ENCODE measurements around the gene TGFBR3. TPM values are rescaled to one million over a fixed set of nuclear protein-coding genes. Genes with fewer than 3 reads are reported as not detected.

TGFBR3 gene
- total and polyA plus RNA-seq, 2 experiments from 2014 or later = 46.8 to 68.3 TPM

DNA sequence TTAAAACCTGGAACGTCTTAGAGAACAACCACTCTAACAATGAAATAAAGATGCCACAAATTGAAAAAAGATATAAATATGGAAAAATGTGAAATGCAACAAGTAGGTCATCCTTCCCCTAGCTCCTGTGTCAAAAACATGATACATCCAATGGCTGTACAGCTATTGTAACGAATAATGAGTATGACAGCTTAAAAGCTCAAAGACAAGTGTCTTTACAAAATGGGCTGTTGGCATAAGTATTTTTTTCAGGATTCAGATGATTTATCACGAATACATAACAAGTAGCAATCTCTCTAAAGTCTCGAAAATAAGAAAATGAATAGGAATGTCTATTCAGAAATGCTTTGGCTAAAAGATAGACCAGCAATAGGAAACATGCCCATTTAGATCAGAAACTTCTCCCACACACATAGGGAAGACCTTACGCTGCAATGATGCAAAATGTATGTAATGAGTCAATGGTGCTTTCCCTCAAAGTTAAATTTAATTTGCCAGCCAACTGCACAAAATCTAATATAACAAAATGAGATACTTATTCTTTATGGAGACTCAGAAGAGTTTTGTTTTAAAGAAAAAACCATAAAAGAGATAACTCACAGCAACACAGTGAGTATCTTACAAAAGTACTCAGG is 8.3 kb downstream of the TGFBR3 start:
- Histone ChIP-seq H3K4me3 (no peak overlapping the region), H3K27me3 (no peaks in the 10 kb centered on the region), H3K79me2 (peaks cover 94% of the 10 kb centered on the region)

DNA sequence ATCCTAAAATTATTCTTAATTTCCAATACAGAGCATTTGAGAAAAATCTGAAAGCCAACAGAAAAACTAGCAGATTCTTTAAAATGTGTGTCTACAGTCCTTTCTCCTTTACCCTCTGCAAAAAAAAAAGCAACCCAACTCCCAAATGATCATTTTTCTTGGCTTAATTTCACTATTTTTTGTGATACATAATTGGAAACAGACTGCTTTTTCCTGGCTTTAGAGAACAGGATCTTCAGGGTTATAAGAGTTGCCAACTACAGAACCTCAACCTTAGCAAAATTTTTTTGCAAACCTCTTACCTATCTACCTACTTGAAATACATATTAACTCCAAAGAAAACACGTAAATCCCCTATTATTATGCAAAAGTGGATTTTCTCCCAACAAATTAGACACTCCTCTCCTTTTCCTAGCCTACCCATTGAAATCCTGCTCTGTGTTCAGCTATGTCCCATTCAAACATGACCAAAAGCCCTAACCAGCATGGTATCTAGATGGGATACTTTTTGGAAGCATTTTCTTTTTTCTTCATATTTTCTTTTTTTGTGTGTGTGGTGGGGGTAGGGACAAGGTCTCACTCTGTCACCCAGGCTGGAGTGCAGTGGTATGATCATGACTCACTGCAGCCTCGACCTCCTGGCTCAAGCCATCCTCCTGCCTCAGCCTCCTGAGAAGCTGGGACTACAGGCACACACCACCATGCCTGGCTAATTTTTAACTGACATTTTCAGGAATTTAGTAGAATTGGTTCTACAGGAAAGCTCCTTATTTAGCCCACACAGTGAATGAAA is 9.0 kb downstream of the TGFBR3 start:
- no peaks in the 10 kb centered on the region for H3K36me3 ChIP-seq (replicated peaks; ENCODE audit: insufficient read depth, low read depth)
- H4K20me1 ChIP-seq (ENCODE audit: insufficient read depth, poor library complexity, severe bottlenecking) = peaks cover 20% of the 10 kb centered on the region
- no peak overlapping the region for H2AFZ ChIP-seq
- no peaks in the 10 kb centered on the region for H3K9me2 ChIP-seq (replicated peaks; ENCODE audit: insufficient read depth)
- H3K9me3 ChIP-seq (ENCODE audit: low read depth) = no peaks in the 10 kb centered on the region
- H3K4me2 ChIP-seq = no peak overlapping the region
- H3K79me2 ChIP-seq = peaks cover 93% of the 10 kb centered on the region
- H3K27ac ChIP-seq = no peak overlapping the region
- DNase-seq (ENCODE audit: low spot score) = no peak
- 93% methylated on average over 2 of the region's 2 CpGs for WGBS (ENCODE audit: low lambda C conversion rate, missing lambda C conversion rate)
- H3K4me1 ChIP-seq (ENCODE audit: insufficient read depth) = peaks cover 7% of the 10 kb centered on the region
- TF ChIP-seq EZH2phosphoT487 (IDR thresholded peaks at IDR 0.05; ENCODE audit: low read depth, severe bottlenecking, unreplicated experiment) (no peak), EZH2 (IDR thresholded peaks at IDR 0.05; ENCODE audit: borderline replicate concordance) (no peak)
- TF ChIP-seq, protein P1, sequence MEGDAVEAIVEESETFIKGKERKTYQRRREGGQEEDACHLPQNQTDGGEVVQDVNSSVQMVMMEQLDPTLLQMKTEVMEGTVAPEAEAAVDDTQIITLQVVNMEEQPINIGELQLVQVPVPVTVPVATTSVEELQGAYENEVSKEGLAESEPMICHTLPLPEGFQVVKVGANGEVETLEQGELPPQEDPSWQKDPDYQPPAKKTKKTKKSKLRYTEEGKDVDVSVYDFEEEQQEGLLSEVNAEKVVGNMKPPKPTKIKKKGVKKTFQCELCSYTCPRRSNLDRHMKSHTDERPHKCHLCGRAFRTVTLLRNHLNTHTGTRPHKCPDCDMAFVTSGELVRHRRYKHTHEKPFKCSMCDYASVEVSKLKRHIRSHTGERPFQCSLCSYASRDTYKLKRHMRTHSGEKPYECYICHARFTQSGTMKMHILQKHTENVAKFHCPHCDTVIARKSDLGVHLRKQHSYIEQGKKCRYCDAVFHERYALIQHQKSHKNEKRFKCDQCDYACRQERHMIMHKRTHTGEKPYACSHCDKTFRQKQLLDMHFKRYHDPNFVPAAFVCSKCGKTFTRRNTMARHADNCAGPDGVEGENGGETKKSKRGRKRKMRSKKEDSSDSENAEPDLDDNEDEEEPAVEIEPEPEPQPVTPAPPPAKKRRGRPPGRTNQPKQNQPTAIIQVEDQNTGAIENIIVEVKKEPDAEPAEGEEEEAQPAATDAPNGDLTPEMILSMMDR (IDR thresholded peaks at IDR 0.05; ENCODE audit: poor library complexity) = no peak
- H3K27me3 ChIP-seq = no peaks in the 10 kb centered on the region
- no peak overlapping the region for H3K4me3 ChIP-seq

More for the DNA sequence above, 8.3 kb downstream of the TGFBR3 start:
- peaks cover 20% of the 10 kb centered on the region for H4K20me1 ChIP-seq (ENCODE audit: insufficient read depth, poor library complexity, severe bottlenecking)
- H3K4me1 ChIP-seq (ENCODE audit: insufficient read depth) = peaks cover under 1% of the 10 kb centered on the region
- no peaks in the 10 kb centered on the region for H3K9me3 ChIP-seq (ENCODE audit: low read depth)
- no peak overlapping the region for H3K27ac ChIP-seq
- DNase-seq (ENCODE audit: low spot score) = no peak
- H2AFZ ChIP-seq = no peak overlapping the region
- H3K4me2 ChIP-seq = no peak overlapping the region
- no peaks in the 10 kb centered on the region for H3K9me2 ChIP-seq (replicated peaks; ENCODE audit: insufficient read depth)
- 91% methylated on average over 5 of the region's 5 CpGs for WGBS (ENCODE audit: low lambda C conversion rate, missing lambda C conversion rate)
- no peaks in the 10 kb centered on the region for H3K36me3 ChIP-seq (replicated peaks; ENCODE audit: insufficient read depth, low read depth)
- TF ChIP-seq, protein P1 (IDR thresholded peaks at IDR 0.05; ENCODE audit: poor library complexity) = no peak
- TF ChIP-seq EZH2phosphoT487 (IDR thresholded peaks at IDR 0.05; ENCODE audit: low read depth, severe bottlenecking, unreplicated experiment) (no peak), EZH2 (IDR thresholded peaks at IDR 0.05; ENCODE audit: borderline replicate concordance) (no peak)

DNA sequence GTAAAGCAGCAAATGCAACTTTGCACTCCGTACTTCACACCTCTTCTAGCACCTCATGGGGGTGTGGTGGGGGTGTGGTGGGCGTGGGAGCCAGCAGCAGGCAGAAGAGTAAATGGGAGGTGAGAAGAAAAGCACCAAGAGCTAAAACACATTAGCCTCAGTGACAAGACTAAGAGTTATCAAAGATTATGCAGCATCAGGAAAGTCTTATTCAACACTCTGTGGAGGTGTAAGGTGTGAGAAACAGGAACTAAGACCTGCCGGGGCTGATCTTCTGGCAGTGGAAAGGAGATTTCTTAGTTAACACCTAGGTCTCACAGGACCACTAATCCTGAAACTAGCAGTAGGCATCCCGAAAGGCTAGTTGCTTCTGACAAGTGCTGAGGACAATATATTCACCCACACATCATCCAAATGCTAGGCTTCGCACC is 9.9 kb downstream of the TGFBR3 start:
- DNase-seq (ENCODE audit: low spot score) = no peak
- Histone ChIP-seq H3K27ac (no peak overlapping the region), H3K9me3 (ENCODE audit: low read depth) (no peaks in the 10 kb centered on the region), H3K4me2 (no peak overlapping the region), H3K4me3 (no peak overlapping the region), H2AFZ (no peak overlapping the region), H3K9me2 (replicated peaks; ENCODE audit: insufficient read depth) (no peaks in the 10 kb centered on the region), H3K4me1 (ENCODE audit: insufficient read depth) (peaks cover 9% of the 10 kb centered on the region), H3K27me3 (no peaks in the 10 kb centered on the region), H3K36me3 (replicated peaks; ENCODE audit: insufficient read depth, low read depth) (no peaks in the 10 kb centered on the region), H3K79me2 (peaks cover 92% of the 10 kb centered on the region), H4K20me1 (ENCODE audit: insufficient read depth, poor library complexity, severe bottlenecking) (peaks cover 20% of the 10 kb centered on the region)
- no peak for TF ChIP-seq EZH2phosphoT487 (IDR thresholded peaks at IDR 0.05; ENCODE audit: low read depth, severe bottlenecking, unreplicated experiment)
- no peak for TF ChIP-seq EZH2 (IDR thresholded peaks at IDR 0.05; ENCODE audit: borderline replicate concordance)
- TF ChIP-seq, protein P1 (IDR thresholded peaks at IDR 0.05; ENCODE audit: poor library complexity) = no peak
- WGBS (ENCODE audit: low lambda C conversion rate, missing lambda C conversion rate) = 89% methylated on average over 5 of the region's 5 CpGs
